Suprapubic skin (tissue), 4 donors: ENCODE measurements around the gene KRT71.

Experiments
- POLR2A ChIP-seq, 2 donors: fragments of 450-650 bp; IDR thresholded peaks; one replicate each; pipeline ENCODE4 v1.6.1; 2017; ENCODE audit warnings: antibody characterized with exemption in 2 of 2, mild to moderate bottlenecking in 2 of 2, moderate library complexity in 2 of 2
- POLR2AphosphoS5 ChIP-seq, 3 donors: sonication (generic); formaldehyde crosslinking; IDR thresholded peaks; one replicate each; pipeline ENCODE4 v1.6.1; 2017; ENCODE audit warnings: antibody characterized with exemption in 3 of 3
- TF ChIP-seq, protein P1 (sequence below), 2 donors: fragments of 200-600 bp in 1 of 2; fragments of 450-650 bp in 1 of 2; sonication (generic) in 1 of 2; IDR thresholded peaks; one replicate each; pipeline ENCODE4 v1.5.1; 2016 to 2019; ENCODE audit warnings: antibody characterized with exemption in 2 of 2, mild to moderate bottlenecking in 1 of 2, moderate library complexity in 1 of 2

DNA sequence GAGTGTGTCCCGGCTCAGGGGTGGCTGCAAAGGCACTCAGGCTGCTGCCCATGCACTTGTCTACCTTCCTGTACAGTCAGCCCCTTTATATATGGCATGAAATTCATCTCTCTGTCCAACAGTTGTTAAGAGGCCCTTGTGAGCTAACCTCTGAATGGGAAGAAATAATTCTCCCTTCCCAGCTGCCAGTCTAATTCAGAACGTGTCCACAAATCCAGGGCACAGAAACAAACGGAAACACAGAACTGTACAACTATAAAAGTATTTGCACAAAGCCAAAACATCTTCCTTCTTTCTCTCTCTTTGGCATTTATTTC is 33.6 kb downstream of the KRT71 start:
- TF ChIP-seq, protein P1, sequence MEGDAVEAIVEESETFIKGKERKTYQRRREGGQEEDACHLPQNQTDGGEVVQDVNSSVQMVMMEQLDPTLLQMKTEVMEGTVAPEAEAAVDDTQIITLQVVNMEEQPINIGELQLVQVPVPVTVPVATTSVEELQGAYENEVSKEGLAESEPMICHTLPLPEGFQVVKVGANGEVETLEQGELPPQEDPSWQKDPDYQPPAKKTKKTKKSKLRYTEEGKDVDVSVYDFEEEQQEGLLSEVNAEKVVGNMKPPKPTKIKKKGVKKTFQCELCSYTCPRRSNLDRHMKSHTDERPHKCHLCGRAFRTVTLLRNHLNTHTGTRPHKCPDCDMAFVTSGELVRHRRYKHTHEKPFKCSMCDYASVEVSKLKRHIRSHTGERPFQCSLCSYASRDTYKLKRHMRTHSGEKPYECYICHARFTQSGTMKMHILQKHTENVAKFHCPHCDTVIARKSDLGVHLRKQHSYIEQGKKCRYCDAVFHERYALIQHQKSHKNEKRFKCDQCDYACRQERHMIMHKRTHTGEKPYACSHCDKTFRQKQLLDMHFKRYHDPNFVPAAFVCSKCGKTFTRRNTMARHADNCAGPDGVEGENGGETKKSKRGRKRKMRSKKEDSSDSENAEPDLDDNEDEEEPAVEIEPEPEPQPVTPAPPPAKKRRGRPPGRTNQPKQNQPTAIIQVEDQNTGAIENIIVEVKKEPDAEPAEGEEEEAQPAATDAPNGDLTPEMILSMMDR (IDR thresholded peaks at IDR 0.05), result no peak
- TF ChIP-seq POLR2AphosphoS5 (IDR thresholded peaks at IDR 0.05), result no peak
- no peak for TF ChIP-seq POLR2A (IDR thresholded peaks at IDR 0.05)
